ENCODE data around the gene ALPG.
"Not testable (repeated sequence)": the region's sequence is repeated elsewhere in the genome, so short reads cannot be mapped to it uniquely, and the experiment has no call there.

The ALPG gene

GRCh38 chr2:232382331-232383225 lies 24.1 kb upstream of the ALPG start:
- no peak overlapping the region for H3K4me3 ChIP-seq (ENCODE audit: low read length)
- TF ChIP-seq ZNF274 (IDR thresholded peaks at IDR 0.05; ENCODE audit: low read depth, low read length): no peak

GRCh38 chr2:232384466-232384865 lies 22.2 kb upstream of the ALPG start:
- no peak overlapping the region for H3K4me3 ChIP-seq (ENCODE audit: low read length)
- no peak for TF ChIP-seq ZNF274 (IDR thresholded peaks at IDR 0.05; ENCODE audit: low read depth, low read length)

DNA sequence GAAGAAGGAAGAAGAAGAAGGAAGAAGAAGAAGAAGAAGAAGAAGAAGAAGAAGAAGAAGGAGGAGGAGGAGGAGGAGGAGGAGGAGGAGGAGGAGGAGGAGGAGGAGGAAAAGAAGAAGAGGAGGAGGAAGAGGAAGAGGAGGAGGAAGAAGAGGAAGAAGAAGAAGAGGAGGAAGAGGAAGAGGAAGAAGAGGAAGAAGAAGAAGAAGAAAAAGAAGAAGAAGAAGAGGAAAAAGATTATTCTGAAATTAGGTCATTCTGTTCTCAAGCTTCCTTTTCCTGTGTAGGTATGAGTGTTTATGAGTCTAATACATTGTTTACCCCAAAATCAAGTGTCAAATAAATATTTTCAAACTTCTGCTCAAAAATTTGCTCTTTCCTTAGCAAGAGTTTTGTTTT lies 21.6 kb upstream of the ALPG start:
- not testable (repeated sequence) for H3K4me3 ChIP-seq (ENCODE audit: low read length)

DNA sequence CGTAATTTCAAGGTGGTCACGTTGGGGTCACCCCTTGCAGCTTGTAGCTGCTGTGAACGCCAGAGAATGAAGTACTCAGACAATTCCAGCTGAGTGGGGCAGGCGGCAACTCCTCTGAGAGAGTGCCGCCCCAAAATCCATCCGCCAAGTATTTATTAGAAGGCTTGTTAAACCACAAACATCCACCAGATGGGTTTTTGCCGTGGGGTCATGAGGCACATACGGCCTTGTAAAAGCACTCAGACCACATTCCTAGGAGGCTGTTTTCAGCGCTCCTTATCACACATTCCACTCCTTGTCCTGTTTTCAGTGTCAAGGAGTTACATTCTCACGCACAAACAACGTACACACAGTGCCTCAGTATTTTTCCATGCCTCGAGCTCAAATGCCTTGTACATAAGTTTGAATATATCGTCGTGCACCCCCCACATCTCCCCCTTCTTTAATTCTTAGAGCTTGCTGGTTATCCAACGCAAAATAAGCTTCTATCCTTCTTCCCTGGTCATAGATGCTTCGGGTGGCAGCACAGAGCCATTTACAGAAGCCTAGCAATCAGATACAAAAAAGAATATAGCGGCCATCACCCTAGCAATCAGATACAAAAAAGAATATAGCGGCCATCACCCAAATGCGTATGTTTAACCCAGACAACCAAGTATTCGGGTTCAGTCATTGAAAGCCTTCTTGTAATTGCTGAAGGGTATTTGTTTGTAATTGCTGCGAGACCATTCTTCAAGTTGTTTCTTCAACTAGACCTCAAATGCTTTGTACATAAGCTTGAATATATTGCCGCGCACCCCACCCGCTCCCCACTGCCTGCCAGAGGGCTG lies 20.8 kb upstream of the ALPG start:
- no peak for TF ChIP-seq ZNF274 (IDR thresholded peaks at IDR 0.05; ENCODE audit: low read depth, low read length)

GRCh38 chr2:232386490-232386739 lies 20.2 kb upstream of the ALPG start:
- H3K4me3 ChIP-seq (ENCODE audit: low read length): no peak overlapping the region
- TF ChIP-seq ZNF274 (IDR thresholded peaks at IDR 0.05; ENCODE audit: low read depth, low read length): no peak

More for the DNA sequence above, 20.8 kb upstream of the ALPG start:
- H3K4me3 ChIP-seq (ENCODE audit: low read length): no peak overlapping the region

- no peak for TF ChIP-seq ZNF274 (IDR thresholded peaks at IDR 0.05; ENCODE audit: low read depth, low read length)
- H3K4me3 ChIP-seq (ENCODE audit: low read length): no peak overlapping the region
Observed at GRCh38 chr2:232386740-232387450, 19.7 kb upstream of the ALPG start.

DNA sequence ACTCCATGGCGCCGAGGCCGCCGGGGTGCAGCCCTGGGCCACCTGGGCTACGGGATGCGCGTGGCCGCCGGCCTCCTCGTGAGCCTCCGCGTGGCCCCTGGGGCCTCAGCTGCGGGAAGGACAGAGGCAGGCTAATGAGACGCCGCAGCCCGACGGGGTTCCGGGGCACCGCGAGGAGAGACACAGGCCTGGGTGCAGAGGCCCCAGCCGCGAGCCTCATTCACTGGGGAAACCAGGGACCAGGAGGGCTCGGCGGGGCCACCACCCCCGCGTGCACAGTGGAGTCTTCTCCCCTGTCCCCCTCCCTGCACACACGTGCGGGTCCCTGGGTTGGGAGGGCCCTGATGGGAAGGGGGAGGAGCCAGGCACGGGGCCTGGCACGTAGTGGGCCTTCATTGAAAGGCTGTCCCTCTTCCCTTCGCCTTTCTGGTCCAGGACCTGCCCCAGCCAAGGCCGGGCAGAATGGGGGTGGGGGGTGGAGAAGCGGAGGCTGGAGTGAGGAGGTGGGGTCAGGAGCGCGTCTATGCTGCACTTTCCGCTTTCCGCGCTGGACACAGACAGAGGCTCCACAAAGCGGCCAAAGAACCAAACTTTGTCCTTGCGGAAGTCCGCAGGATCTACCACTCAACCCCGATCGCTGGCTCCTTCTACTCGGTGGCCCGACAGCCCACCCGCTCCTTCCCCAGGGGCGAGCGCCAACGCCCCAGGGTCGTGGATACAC lies 19.0 kb upstream of the ALPG start:
- TF ChIP-seq ZNF274 (IDR thresholded peaks at IDR 0.05; ENCODE audit: low read depth, low read length): no peak
- H3K4me3 ChIP-seq (ENCODE audit: low read length): no peak overlapping the region

GRCh38 chr2:232388324-232388891 lies 18.2 kb upstream of the ALPG start:
- TF ChIP-seq ZNF274 (IDR thresholded peaks at IDR 0.05; ENCODE audit: low read depth, low read length): no peak
- no peak overlapping the region for H3K4me3 ChIP-seq (ENCODE audit: low read length)

GRCh38 chr2:232389327-232389726 lies 17.3 kb upstream of the ALPG start:
- no peak overlapping the region for H3K4me3 ChIP-seq (ENCODE audit: low read length)
- TF ChIP-seq ZNF274 (IDR thresholded peaks at IDR 0.05; ENCODE audit: low read depth, low read length): no peak

DNA sequence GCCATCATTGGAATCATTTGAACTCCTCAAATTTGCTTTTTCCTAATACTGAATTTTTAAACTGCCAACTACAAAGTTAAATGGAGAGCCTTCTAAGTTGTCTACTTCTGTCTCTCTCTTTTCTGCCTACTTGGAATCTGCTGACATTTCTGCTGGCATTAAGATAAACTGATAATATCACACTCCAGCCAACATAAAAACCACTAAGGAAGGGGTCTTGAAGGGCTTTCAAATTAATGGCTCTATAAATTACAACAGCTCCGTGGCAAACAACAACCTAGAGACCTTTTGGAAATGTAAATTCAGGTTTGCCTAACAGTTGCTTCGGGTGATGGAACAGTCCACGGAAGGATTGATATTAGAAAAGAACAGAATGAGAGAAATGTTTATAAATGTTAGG lies 16.0 kb upstream of the ALPG start:
- H3K4me3 ChIP-seq (ENCODE audit: low read length): no peak overlapping the region
- no peak for TF ChIP-seq ZNF274 (IDR thresholded peaks at IDR 0.05; ENCODE audit: low read depth, low read length)

DNA sequence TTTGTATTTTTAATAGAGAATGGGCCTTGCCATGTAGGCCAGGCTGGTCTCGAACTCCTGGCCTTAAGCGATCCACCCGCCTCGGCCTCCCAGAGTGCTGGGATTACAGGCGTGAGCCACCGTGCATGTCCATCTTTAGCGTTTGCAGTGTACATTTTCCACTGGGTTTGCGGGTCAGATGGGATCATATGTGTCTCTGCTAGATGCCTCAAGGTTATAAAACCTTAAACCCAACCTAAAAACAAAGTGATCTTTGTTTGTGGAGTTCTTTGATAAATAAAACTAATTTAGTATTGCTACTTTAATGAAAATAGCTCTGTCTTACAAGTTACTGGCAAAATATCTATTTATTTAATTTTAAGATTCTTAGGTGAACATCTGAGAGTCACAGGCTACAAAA lies 13.1 kb upstream of the ALPG start:
- H3K4me3 ChIP-seq (ENCODE audit: low read length): no peak overlapping the region
- no peak for TF ChIP-seq ZNF274 (IDR thresholded peaks at IDR 0.05; ENCODE audit: low read depth, low read length)

- H3K4me3 ChIP-seq (ENCODE audit: low read length): not testable (repeated sequence)
Observed at GRCh38 chr2:232394431-232394830, 12.2 kb upstream of the ALPG start.

DNA sequence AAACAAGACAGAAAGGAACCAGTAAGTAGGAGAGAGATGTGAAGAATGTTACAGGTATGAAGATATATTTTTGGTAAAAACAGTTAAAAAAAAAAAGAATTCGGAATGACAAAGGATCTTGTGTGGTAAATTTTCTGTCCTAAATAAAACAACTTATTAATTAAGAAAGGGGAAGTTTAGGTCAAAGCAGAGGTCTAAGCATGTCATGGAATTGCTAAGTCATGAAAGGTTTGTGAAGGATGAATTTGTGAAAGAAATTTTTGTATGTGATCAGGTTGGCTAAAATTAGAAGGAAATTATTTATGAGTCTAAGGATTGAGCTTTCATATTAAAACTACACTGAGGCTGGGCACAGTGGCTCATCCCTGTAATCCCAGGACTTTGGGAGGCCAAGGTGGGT lies 11.1 kb upstream of the ALPG start:
- TF ChIP-seq ZNF274 (IDR thresholded peaks at IDR 0.05; ENCODE audit: low read depth, low read length): no peak
- H3K4me3 ChIP-seq (ENCODE audit: low read length): no peak overlapping the region

DNA sequence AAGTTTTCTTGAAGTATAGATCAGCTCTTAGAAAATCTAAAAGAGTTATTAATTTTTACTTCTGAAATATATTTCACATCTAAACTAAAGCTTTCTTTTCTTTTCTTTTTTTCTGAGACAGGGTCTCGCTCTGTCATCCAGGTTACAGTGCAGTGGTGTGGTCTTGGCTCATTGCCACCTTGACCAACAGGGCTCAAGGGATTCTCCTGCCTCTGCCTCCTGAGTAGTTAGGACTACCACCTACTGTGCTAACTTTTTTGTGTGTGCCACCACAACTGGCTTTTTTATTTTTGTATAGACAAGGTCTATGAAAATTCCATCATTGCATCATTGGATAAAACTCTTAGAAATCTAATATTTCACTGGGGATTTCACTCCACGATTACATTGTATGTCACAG lies 10.0 kb upstream of the ALPG start:
- TF ChIP-seq ZNF274 (IDR thresholded peaks at IDR 0.05; ENCODE audit: low read depth, low read length): no peak
- no peak overlapping the region for H3K4me3 ChIP-seq (ENCODE audit: low read length)
